Middle frontal gyrus (tissue), 1 donor: ENCODE measurements around the gene RUVBL1.
"Not testable (repeated sequence)": the region's sequence is repeated elsewhere in the genome, so short reads cannot be mapped to it uniquely, and the experiment has no call there.

Source experiments
- DNase-seq: peaks from one replicate; pipeline ENCODE4 v3.0.0-alpha.2; 2015; ENCODE audit warnings: low spot score; ENCODE audit errors: extremely low spot score

The RUVBL1 gene

GRCh38 chr3:128123538-128124368, at the start of gene RUVBL1:
Gene RUVBL1, minus strand, starts transcription at chr3:128123812. Its CDS starts 88 bp downstream, at chr3:128123724.
- DNase-seq: peak; percentile 97

GRCh38 chr3:128173200-128173599, 49.6 kb upstream of the RUVBL1 start:
- DNase-seq: no peak

- peak; percentile 31 for DNase-seq
Observed at GRCh38 chr3:128170866-128171516, 47.4 kb upstream of the RUVBL1 start.

- no peak for DNase-seq
Observed at GRCh38 chr3:128168836-128169235, 45.2 kb upstream of the RUVBL1 start.

GRCh38 chr3:128167973-128168674, 44.5 kb upstream of the RUVBL1 start:
- DNase-seq: no peak

GRCh38 chr3:128167646-128167972, 44.0 kb upstream of the RUVBL1 start:
- DNase-seq: no peak

- no peak for DNase-seq
Observed at GRCh38 chr3:128166971-128167453, 43.4 kb upstream of the RUVBL1 start.

- DNase-seq: no peak
Observed at GRCh38 chr3:128163432-128163831, 39.8 kb upstream of the RUVBL1 start.

- DNase-seq: no peak
Observed at GRCh38 chr3:128160661-128161060, 37.0 kb upstream of the RUVBL1 start.

- DNase-seq: no peak
Observed at GRCh38 chr3:128155616-128156360, 32.2 kb upstream of the RUVBL1 start.

GRCh38 chr3:128154354-128154753, 30.7 kb upstream of the RUVBL1 start:
- not testable (repeated sequence) for DNase-seq

- peak; percentile 14 for DNase-seq
Observed at GRCh38 chr3:128153156-128154041, 29.8 kb upstream of the RUVBL1 start, which contains the start of gene EEFSEC. Gene EEFSEC, plus strand, starts transcription at chr3:128153481. Its CDS starts 27 bp downstream, at chr3:128153508.

GRCh38 chr3:128152419-128153155, 29.0 kb upstream of the RUVBL1 start:
- DNase-seq: no peak

- DNase-seq: no peak
Observed at GRCh38 chr3:128151758-128152274, 28.2 kb upstream of the RUVBL1 start.

- no peak for DNase-seq
Observed at GRCh38 chr3:128149650-128150049, 26.0 kb upstream of the RUVBL1 start.

GRCh38 chr3:128146201-128146600, 22.6 kb upstream of the RUVBL1 start:
- no peak for DNase-seq

GRCh38 chr3:128145279-128145678, 21.7 kb upstream of the RUVBL1 start:
- DNase-seq: no peak

- no peak for DNase-seq
Observed at GRCh38 chr3:128144512-128145187, 21.0 kb upstream of the RUVBL1 start.

GRCh38 chr3:128143496-128143895, 19.9 kb upstream of the RUVBL1 start:
- no peak for DNase-seq
